Activated gamma-delta T cell treated with Interleukin-2 at 50 U/mL for 16 hours (primary cell): ENCODE data around the gene ST13.
A peak's percentile ranks its signal among the peaks of the same experiment; 100 is the strongest.
"Not testable (repeated sequence)": the region's sequence is repeated elsewhere in the genome, so short reads cannot be mapped to it uniquely, and the experiment has no call there.

Source experiments
- DNase-seq: peaks from one replicate; pipeline ENCODE4 v3.0.0-alpha.2; 2020

The ST13 gene

DNA sequence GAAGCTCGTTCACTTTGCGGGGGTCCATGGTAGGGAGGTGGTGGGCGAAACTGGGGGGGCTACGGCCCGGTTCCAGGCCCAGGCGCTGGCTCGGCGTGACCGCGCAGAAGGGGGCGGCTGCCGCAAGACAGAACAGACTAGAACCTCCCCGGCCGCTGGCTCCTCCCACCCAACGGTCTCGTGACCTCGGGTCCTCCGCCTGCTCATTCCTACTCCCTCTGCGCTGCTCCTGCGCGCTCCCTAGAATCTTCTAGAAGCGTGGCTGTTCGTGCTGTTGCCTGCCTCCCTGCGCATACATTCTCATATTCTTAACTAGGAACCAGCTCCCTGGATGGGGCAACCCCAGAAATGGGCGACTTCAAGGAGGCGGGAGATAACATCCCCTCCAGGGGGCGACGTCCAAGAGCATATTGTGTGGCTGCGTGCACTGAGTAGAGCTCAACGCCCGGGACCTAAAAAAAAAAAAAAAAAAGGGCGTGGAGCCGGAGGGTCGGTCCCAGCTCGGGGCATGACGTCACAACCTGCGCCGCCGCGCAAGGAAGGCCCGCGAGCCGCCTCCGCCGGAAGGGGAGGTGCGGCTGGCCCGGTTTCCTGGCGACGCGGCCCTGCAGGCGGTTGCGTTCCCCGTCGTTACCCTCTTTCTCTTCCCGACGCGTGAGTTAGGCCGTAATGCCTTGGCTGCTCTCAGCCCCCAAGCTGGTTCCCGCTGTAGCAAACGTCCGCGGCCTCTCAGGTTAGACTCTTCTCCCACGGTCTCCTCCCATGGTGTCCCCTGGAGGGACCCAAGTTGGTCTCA is at the start of gene ST13, which contains the start of gene XPNPEP3:
ST13 (minus strand) TSS at position 127 of the 796 bp plus-strand sequence; CDS start at position 28, 99 bp downstream.
XPNPEP3 (plus strand) TSS at position 636 of the 796 bp plus-strand sequence; CDS start at position 670, 34 bp downstream.
- peak; percentile 95 for DNase-seq

- no peak for DNase-seq
Observed at GRCh38 chr22:40904101-40904500, 47.7 kb upstream of the ST13 start.

DNA sequence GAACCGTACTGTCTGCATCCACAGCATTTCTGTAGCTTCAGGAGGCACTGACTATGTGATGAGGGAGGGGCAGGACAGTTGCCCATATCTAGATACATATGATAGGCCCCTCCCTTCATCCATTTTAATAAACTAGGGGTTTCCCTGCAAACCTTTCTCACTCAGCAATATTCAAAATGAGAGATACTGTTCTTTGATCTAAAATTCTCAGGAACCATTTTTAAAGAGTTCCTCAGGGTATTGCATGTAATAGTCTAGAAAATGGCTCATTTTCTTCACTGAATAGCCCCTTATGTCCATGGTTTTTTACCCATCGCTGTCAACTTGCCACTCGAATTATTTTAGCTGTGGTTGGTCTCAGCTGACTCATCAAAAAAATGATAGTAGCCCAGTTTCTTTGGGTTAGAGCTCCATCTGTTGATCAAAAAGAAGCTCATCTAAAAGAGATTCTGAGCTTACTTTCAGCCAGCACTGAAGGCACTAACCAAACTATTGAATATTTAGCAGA is 42.5 kb upstream of the ST13 start:
- no peak for DNase-seq

DNA sequence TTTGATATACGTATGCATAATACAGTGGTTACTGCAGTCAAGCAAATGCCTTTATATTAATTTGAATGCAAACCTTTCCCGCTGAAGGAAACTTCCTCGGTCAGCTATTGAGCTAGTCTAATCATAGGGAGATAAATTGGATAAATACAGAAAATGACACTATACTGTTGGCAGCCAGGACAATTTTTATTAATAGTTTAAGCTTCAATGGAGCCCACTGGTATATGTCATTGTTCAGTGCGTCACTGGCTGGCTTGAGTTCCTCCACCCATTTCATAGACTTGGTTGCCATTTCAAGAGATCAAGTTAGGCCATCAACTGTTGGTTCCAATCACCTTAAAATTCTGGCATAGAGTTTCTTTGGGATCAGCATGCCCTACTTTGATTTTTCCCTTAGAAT is 38.0 kb upstream of the ST13 start:
- DNase-seq, result no peak

GRCh38 chr22:40890881-40891280 is 34.4 kb upstream of the ST13 start:
- no peak for DNase-seq

- no peak for DNase-seq
Observed at GRCh38 chr22:40889116-40889515, 32.7 kb upstream of the ST13 start.

DNA sequence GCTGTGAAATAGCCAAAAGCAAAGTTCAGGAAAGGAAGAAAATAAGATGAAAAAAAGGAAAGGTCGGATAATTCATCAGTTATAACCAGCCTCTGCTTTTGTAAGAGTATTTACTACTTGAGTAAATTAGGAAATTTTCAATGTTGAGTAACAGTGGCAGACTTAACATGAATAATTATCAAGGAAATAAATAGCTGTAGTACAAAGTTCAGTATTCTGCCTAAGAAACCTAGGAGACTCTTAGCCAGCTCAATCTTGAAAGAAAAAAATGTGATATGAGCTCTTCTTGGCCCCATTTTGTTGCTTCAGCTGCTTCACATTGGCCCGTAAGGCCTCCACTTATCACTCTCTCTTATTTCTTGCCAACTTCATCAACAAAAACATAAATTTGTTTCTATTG is 22.5 kb upstream of the ST13 start:
- DNase-seq, result no peak

GRCh38 chr22:40877488-40877887 is 21.0 kb upstream of the ST13 start:
- DNase-seq, result no peak

GRCh38 chr22:40876907-40877306 is 20.5 kb upstream of the ST13 start:
- no peak for DNase-seq

- no peak for DNase-seq
Observed at GRCh38 chr22:40875111-40875510, 18.7 kb upstream of the ST13 start.

DNA sequence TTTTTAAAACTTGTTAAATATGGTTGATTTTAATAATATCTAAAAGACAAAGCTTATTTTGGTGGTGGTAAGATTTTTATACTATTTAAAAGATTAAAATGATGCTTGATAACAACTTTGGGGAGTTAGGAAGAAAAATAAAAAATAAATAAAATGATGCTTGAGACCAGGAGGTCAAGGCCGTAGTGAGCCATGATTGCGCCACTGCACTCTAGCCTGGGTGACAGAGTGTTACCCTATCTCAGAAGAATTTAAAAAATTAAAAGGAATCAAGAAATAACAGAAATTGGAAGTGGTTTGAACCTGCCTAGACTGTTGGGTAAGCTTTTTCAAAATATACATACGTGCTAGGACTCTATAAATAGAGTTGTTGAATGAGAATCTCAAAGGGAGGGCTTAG is 17.6 kb upstream of the ST13 start:
- no peak for DNase-seq

DNA sequence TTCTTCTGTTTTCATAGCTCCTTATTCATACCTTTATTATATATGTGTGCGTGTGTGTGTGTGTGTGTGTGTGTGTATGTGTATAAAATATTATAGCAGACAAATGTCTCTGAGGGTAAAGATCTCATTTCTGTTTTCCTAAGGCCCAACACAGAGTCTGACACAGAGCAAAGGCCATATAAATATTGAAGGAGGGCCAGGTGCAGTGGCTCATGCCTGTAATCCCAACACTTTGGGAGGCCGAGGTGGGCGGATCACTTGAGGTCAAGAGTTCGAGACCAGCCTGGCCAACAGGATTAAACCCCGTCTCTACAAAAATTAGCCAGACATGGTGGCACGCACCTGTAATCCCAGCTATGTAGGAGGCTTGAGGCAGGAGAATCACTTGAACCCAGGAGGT is 11.9 kb upstream of the ST13 start:
- not testable (repeated sequence) for DNase-seq

GRCh38 chr22:40867109-40867508 is 10.7 kb upstream of the ST13 start:
- no peak for DNase-seq

- no peak for DNase-seq
Observed at GRCh38 chr22:40862537-40862936, 6.1 kb upstream of the ST13 start.

DNA sequence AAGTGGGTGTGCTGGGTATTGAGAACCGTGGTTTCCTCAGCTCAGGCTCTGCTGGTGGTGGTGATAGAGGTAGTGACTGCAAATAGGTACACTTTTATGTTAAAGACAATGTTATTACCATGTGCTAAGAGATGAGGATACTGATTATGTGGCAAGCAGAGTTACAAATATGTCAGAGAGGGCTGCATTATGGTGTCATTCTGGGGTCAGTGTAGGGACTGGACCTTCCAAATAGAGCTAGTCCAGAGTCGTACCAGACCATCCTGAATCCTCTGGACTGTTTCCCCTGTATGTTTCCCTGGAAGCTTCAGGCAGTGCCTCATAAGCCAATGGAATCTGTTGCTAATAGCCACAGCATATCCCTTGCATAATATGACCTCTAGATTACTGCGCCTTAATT is 5.6 kb upstream of the ST13 start, which contains the start of gene DNAJB7:
DNAJB7 (minus strand) TSS at position 101 of the 400 bp plus-strand sequence. CDS start 119 bp downstream, outside the sequence.
- no peak for DNase-seq

- DNase-seq, result no peak
Observed at GRCh38 chr22:40857309-40857855, 943 bp upstream of the ST13 start.

DNA sequence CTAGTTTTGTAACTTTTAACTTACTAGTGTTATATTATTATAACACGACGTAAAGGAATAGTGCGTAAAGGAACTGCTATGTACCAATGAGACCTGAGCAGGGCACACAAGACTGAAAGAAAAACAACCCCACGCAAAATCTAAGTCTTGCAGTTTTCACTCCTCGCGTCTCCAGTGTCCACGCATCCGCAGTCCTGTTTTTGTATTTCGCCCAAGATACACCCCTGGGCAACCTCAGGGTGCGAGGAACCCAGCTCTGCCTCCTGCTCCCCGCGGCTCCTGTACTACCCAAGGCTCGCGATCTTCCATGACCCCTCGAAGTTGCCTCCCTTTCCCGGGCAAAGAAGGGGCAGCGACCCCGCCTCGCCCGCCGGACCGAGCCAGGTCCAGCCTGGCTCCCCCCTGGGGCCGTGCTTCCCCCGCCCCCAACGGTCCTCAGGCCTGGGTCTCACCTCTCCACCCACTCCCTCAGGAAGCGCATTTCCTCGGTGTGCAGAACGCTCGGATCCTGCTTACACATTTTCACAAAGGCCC is 393 bp downstream of the ST13 start:
- DNase-seq, result peak; percentile 16

GRCh38 chr22:40855071-40855978 is 1.1 kb downstream of the ST13 start:
- DNase-seq, result no peak

DNA sequence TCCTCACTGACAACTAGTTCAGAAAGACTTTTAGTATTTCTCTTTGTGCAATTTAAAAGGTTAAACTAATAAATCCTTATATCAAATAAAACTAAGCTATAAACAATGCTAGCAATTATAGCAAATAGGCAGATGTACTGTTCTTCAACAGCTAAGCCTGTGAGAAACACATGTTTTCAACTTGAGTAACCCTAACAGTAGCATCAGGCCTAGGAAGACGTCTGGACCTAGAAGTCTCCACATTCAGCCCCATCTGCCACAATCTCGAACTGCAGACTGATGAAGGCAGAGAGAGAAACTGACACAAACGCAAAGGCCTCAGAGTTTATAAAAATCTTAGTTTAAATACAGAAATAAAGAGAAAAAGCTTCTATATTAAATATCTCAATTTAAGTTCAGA is 2.5 kb downstream of the ST13 start:
- no peak for DNase-seq

GRCh38 chr22:40853333-40853732 is 3.1 kb downstream of the ST13 start:
- DNase-seq, result no peak

DNA sequence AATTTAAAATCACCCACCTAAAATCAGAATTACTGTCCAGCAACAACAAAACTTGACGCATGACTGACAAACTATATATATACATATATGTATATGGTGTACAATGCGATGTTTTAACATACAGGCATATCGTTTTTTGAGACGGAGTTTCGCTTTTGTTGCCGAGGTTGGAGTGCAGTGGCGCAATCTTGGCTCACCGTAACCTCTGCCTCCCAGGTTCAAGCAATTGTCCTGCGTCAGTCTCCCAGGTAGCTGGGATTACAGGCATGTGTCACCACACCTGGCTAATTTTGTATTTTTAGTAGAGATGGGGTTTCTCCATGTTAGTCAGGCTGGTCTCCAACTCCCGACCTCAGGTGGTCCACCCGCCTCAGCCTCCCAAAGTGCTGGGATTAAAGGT is 10.6 kb downstream of the ST13 start:
- not testable (repeated sequence) for DNase-seq

DNA sequence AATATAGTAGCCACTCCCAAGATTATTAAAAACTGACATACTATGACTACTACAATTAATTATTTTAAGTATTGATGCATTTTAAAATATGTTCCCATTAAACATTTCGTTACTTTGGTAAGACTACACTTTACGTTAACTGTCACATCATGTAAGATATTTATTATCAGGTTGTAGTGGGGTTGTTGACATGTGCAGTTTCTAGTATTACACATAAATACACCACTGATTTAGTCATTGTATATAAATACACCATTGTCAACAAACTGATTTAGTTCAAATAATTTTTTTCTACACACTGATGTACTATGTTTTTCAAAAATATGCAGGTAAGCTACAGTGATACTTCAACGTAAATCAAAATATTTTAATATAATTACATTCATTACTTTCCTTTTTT is 11.5 kb downstream of the ST13 start:
- DNase-seq, result no peak

DNA sequence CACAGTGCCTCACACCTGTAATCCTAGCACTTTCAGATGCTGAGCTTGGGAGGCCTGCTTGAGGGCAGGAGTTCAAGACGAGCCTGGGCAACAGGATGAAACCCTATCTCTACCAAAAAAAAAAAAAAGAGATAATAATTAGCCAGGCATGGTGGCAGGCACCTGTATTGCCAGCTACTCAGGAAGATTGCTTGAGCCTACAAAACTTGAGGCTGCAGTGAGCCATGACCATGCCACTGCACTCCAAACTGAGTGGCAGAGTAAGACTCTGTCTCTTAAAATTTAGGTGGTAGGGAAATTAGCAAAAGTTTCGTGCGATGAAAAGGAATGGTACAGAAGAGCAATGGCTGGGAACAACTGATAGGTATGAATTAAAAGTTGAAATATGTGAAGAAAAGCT is 18.0 kb downstream of the ST13 start:
- DNase-seq, result no peak
